HS-5 (cell line): ENCODE results near the gene GABRP.
"Not testable (repeated sequence)": the region's sequence is repeated elsewhere in the genome, so short reads cannot be mapped to it uniquely, and the experiment has no call there.

Experiments used
- DNase-seq: peaks from one replicate; pipeline ENCODE4 v3.0.0-alpha.2; 2012; ENCODE audit warnings: low read depth

The GABRP gene

GRCh38 chr5:170755679-170756456 is 27.7 kb upstream of the GABRP start:
- no peak for DNase-seq

GRCh38 chr5:170756691-170757090 is 26.8 kb upstream of the GABRP start:
- DNase-seq = no peak

GRCh38 chr5:170757182-170757601 is 26.3 kb upstream of the GABRP start:
- DNase-seq = no peak

- DNase-seq = no peak
Observed at GRCh38 chr5:170757669-170758068, 25.9 kb upstream of the GABRP start.

- DNase-seq = no peak
Observed at GRCh38 chr5:170758481-170758880, 25.0 kb upstream of the GABRP start.

- no peak for DNase-seq
Observed at GRCh38 chr5:170760113-170760512, 23.4 kb upstream of the GABRP start.

- no peak for DNase-seq
Observed at GRCh38 chr5:170761048-170761707, 22.3 kb upstream of the GABRP start.

GRCh38 chr5:170761708-170762066 is 21.8 kb upstream of the GABRP start:
- no peak for DNase-seq

GRCh38 chr5:170762298-170762697 is 21.2 kb upstream of the GABRP start:
- DNase-seq = not testable (repeated sequence)

- not testable (repeated sequence) for DNase-seq
Observed at GRCh38 chr5:170765868-170766267, 17.7 kb upstream of the GABRP start.

- DNase-seq = no peak
Observed at GRCh38 chr5:170769246-170769645, 14.3 kb upstream of the GABRP start.

GRCh38 chr5:170769898-170770416 is 13.6 kb upstream of the GABRP start:
- no peak for DNase-seq

- DNase-seq = no peak
Observed at GRCh38 chr5:170771496-170771895, 12.0 kb upstream of the GABRP start.

- DNase-seq = no peak
Observed at GRCh38 chr5:170773024-170773985, 10.2 kb upstream of the GABRP start.

- DNase-seq = no peak
Observed at GRCh38 chr5:170774831-170775230, 8.7 kb upstream of the GABRP start.

- DNase-seq = no peak
Observed at GRCh38 chr5:170781946-170782345, 1.6 kb upstream of the GABRP start.

- DNase-seq = no peak
Observed at GRCh38 chr5:170782438-170782837, 1.1 kb upstream of the GABRP start.

- DNase-seq = no peak
Observed at GRCh38 chr5:170785416-170785815, 1.9 kb downstream of the GABRP start.

GRCh38 chr5:170787216-170787615 is 3.7 kb downstream of the GABRP start:
- no peak for DNase-seq

GRCh38 chr5:170788626-170789304 is 5.2 kb downstream of the GABRP start:
- no peak for DNase-seq

- peak; percentile 15 for DNase-seq
Observed at GRCh38 chr5:170791325-170791954, 7.9 kb downstream of the GABRP start.
